Muscle layer of colon (tissue), 2 donors: ENCODE results near the gene ZNF280C.

Experiments
- H3K27ac ChIP-seq: one replicate; pipeline ENCODE4 v1.7.0; 2013; ENCODE audit warnings: low read depth, mild to moderate bottlenecking, low read length, moderate library complexity
- H3K27me3 ChIP-seq, 2 donors: one replicate each; pipeline ENCODE4 v1.7.0; 2013; ENCODE audit warnings: low read length in 2 of 2, mild to moderate bottlenecking in 2 of 2; ENCODE audit not compliant: insufficient read depth in 2 of 2, control insufficient read depth in 1 of 2
- H3K36me3 ChIP-seq: one replicate; pipeline ENCODE4 v1.7.0; 2013; ENCODE audit warnings: mild to moderate bottlenecking, low read length; ENCODE audit not compliant: insufficient read depth
- H3K4me1 ChIP-seq: one replicate; pipeline ENCODE4 v1.7.0; 2013; ENCODE audit warnings: mild to moderate bottlenecking, low read length; ENCODE audit not compliant: insufficient read depth
- H3K4me3 ChIP-seq, 2 donors: one replicate each; pipeline ENCODE4 v1.7.0; 2013; ENCODE audit warnings: low read length in 2 of 2, low read depth in 1 of 2, mild to moderate bottlenecking in 1 of 2, moderate library complexity in 1 of 2
- H3K9ac ChIP-seq: one replicate; pipeline ENCODE4 v1.7.0; 2013; ENCODE audit warnings: low read length
- H3K9me3 ChIP-seq: one replicate; pipeline ENCODE4 v1.7.0; 2013; ENCODE audit warnings: mild to moderate bottlenecking, low read length
- donor health status: abdominal sarcoma.
- donor health status: Adenocarcinoma of cecum.

Gene ZNF280C

DNA sequence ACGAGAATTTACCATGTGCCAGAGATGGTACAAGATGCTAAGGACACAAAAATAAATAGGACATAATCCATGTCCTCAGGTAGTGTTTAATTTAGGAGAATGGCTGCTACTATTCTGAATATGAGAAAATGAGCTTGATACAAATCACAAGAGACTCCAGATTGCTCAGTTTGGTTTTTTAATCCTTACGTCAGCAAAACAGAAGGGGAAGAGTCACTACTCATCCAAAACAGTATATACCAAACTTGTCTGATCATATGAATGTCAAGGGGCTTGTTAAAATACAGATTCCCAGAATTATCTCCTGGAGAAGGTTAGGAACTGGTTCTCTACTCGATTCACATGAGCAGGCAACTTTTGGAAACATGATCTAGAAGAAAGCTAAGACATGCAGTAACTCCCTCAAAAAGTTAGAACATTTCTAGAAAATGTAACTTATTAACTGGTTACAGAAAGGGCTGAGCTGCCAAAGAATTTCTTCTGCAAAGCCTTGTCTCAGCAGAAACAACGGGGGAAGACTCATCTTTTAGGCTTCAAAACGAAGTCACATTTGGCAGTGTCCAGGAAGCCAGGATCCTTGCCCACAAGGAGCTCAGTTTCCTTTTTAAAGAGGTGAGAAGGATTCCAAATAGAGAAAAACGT is 106.5 kb downstream of the ZNF280C start:
- peaks cover 14% of the 10 kb centered on the region for H3K4me1 ChIP-seq
- H3K27ac ChIP-seq, result no peak overlapping the region
- H3K9ac ChIP-seq, result no peak overlapping the region
- H3K36me3 ChIP-seq, result no peaks in the 10 kb centered on the region
- H3K9me3 ChIP-seq, result no peaks in the 10 kb centered on the region
- no peaks in the 10 kb centered on the region for H3K27me3 ChIP-seq
- H3K4me3 ChIP-seq, result no peak overlapping the region

DNA sequence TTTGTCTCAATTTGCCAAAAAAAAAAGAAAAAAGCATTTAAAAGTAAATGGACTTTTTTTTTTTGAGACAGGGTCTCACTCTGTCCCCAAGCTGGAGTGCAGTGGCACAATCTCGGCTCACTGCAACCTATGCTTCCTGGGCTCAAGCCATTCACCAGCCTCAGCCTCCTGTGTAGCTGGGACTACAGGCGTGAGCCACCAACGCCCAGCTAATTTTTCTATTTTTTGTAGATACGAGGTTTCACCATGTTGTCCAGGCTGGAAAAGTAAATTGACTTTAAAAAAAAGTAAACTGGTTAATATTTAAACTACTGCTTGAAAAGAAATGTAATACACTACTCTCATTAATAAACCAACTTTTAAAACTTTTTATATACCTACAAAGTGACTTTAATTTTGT is 108.9 kb downstream of the ZNF280C start:
- H3K36me3 ChIP-seq, result no peaks in the 10 kb centered on the region
- no peak overlapping the region for H3K4me3 ChIP-seq
- H3K27me3 ChIP-seq, result no peaks in the 10 kb centered on the region
- no peaks in the 10 kb centered on the region for H3K9me3 ChIP-seq
- no peak overlapping the region for H3K27ac ChIP-seq
- peaks cover 7% of the 10 kb centered on the region for H3K4me1 ChIP-seq
- no peak overlapping the region for H3K9ac ChIP-seq

GRCh38 chrX:130158311-130158710 is 110.4 kb downstream of the ZNF280C start:
- H3K9me3 ChIP-seq, result no peaks in the 10 kb centered on the region
- H3K9ac ChIP-seq, result no peak overlapping the region
- no peak overlapping the region for H3K4me3 ChIP-seq
- no peak overlapping the region for H3K27ac ChIP-seq
- no peaks in the 10 kb centered on the region for H3K4me1 ChIP-seq
- no peaks in the 10 kb centered on the region for H3K27me3 ChIP-seq
- H3K36me3 ChIP-seq, result no peaks in the 10 kb centered on the region

- Histone ChIP-seq H3K27me3 (no peaks in the 10 kb centered on the region), H3K4me3 (no peak overlapping the region), H3K27ac (no peak overlapping the region), H3K4me1 (no peaks in the 10 kb centered on the region), H3K36me3 (no peaks in the 10 kb centered on the region), H3K9ac (no peak overlapping the region), H3K9me3 (no peaks in the 10 kb centered on the region)
Measured at GRCh38 chrX:130155564-130155963, 113.1 kb downstream of the ZNF280C start.
